HG03103 (cell line): Measurements from ENCODE around the gene ATPAF2.
A peak's percentile ranks its signal among the peaks of the same experiment; 100 is the strongest.

ENCODE experiments used
- ATAC-seq: cut with Tn5 transposase; IDR thresholded peaks from one replicate; pipeline ENCODE4 v1.9.1; 2021; ENCODE audit warnings: low read depth; ENCODE audit not compliant: unreplicated experiment

The ATPAF2 gene

DNA sequence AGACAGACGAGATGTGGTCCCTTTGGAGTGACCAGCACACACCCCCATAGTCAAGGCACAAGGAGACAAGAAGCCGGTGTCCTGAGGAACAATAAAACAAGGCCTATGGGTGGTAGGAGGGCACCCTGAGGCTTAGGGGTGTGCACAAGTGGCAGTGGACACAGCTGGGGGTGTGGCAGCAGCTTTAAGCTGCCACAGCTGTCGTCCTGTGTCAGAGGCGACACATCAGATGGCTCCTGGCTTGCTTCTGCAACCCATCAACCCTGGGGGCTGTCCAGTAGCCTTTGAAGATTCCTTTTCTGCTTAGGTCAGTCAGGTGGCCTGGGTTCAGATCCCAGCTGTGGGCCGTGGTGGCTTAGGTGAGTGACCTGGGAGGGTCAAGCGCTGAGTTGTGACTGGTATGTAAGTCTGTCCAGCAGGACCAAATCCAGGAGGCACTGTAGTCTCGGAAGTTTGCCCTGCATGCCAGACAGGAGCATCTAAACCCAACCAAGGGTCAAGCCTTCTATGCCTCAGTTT is 50.5 kb downstream of the ATPAF2 start:
- no peak for ATAC-seq

DNA sequence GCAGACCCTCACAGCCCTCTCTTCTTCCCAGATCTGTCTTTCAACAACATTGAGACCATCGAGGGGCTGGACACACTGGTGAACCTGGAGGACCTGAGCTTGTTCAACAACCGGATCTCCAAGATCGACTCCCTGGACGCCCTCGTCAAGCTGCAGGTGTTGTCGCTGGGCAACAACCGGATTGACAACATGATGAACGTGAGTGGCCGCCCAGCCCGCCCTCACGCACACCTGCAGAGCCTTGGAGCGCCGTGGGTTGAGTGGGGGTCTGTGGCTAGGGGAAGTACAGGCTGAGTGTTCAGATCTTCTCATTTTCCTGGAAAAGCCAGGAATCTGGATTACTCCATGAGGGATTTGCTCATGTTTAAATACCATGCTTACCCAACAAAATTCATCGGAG is 51.1 kb downstream of the ATPAF2 start:
- no peak for ATAC-seq

DNA sequence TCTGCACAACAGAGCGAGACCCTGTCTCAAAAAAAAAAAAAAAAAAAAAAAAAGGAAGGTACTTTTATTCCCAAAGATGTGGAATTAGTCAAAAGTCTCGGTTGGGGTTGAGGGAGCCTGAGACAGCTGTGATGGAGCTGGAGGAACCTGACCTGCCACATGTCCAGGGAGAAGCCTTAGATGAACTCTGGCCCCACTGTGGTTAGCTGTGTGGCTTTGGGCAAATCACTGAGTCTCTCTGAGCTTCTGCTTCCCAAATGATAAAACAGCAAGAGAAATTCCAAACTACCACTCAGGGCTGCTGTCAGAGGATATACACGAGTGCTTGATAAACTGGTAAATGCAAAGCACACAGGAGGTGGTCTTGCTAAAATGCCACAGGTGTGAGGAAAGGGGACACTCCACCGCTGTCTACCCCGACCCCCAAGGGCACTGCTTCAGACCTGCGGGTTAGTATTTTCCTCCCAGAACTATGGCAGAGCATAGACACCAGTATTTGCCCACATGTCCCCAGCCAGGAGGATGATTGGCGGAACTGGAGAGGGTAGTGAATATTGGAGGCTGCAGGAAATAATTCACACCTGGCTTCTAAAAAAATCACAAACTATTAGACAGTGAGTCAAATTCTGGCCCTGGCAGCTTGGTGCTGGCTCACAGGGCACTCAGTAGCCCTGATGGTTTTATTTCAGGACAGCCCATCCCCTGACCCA is 51.6 kb downstream of the ATPAF2 start:
- ATAC-seq, result no peak

DNA sequence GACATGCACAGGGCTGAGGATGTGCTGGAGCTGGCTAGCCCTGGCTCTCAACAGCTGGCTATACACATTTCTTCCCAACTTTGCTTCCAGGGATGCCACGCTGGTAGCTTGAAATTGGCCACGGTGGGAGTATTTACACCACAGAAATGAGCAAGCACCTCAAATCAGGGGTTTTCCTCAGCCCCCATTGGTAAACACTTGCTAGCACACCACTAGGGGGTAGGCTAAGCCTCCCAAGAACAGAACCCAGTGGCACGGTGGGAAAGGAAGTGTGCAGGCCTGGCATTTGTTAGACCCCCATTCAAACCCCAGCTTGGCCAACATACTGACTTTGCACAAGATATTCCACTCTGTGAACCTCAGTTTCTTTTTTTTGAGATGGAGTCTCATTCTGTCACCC is 53.4 kb downstream of the ATPAF2 start:
- no peak for ATAC-seq

DNA sequence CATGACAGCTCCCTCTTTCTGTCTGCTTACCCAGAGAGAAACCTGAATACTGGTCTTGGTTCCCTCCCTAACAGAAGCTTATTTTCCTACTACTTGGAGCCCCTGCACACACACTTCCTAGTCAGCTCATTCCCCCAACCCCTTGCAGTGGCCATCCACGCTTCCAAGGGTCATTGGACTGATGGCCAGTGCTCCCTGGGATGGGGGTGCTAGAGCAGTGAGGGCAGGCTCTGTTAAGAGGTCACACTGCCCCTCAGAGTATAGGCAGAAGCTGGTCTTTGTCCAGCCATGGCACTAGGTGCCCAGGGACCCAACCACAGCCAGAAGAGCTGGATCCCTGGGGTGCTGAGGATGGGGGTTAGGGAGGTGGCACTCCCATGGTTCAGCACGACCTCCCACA is 53.8 kb downstream of the ATPAF2 start:
- ATAC-seq, result no peak

DNA sequence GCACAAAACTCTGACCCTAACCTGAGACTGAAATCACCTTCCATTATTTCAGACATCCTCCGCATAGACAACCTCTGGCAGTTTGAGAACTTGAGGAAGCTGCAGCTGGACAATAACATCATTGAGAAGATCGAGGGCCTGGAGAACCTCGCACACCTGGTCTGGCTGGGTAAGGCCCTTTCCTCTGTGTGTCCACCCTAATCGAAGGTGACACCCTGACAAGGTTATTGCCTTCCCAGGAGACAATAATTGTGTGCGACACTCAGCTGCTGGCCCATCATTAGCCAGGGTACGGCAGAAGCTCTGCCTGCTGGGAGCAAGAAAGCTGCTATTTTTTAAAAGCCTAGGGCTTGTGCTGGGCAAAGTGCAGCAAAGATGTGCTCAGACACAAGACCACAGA is 55.2 kb downstream of the ATPAF2 start:
- no peak for ATAC-seq

DNA sequence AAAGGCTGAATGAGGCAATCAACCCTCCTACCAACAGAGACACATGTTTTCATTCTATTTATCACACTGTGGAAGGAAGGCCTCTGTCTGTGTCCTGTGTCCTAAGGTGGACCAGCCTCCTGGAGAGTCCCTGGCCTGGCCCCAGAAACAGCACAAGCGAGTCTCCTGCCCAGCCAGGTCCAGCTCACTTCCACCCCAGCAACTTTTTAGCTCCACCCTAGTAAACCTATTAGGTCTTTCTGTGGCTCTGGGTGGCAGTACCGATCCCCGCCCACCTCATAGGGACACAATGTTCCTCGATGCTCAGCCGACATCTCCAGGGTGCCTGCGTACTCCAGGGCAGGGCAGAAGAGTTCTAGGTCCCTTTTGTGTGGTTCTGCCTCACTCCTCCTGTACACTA is 55.6 kb downstream of the ATPAF2 start:
- ATAC-seq, result no peak

DNA sequence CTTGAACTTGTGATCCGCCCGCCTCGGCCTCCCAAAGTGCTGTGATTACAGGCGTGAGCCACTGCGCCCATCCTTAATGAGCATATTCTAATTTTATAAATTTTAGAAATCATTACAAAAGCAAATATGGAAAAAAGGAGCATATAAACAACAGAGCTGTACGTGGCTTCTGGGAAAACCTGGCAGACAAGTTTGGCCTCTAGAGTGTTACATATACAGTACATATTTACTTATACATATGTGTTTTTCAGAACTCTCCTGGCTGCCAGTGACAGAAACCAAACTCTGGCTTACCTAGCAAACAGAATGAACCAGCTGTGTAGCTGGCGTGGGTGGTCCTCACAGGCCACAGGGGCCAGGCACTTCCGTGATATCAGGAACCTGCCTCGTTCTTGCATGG is 56.2 kb downstream of the ATPAF2 start:
- ATAC-seq, result no peak

DNA sequence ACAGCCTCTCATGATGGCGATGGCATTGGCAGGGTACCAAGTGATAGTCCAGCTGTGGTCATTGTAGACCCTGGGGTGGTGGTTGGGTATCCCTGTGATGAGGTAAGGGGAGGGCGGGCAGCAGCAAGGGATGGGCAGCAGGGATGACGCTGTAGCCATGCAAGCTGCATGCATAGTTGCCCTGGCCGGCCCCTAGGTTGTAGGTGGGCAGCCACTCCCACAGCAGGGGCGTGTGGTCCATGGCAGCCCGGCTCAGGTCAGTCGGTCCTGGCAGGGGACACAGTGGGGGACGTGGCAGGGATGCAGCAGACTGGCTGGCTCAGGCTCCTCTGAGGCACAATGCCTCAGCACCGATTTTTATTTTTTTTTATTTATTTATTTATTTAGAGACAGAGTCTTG is 57.6 kb downstream of the ATPAF2 start:
- ATAC-seq, result no peak

DNA sequence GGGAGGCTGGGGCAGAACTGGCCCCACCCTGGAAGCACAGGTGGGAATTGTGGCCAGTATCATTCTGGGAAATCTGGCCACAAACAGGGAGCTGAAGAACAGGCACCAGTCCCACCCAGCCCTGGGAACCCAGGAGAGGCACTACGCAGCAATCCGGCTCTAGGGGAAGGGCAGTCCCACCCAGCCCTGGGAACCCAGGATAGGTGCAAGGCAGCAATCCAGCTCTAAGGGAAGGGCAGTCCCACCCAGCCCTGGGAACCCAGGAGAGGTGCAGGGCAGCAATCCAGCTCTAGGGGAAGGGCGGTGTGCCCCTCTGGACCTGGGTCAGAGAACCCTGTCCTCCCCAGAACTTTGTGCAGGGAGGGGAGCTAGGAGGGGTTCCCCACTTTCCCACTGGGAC is 59.2 kb downstream of the ATPAF2 start:
- no peak for ATAC-seq

DNA sequence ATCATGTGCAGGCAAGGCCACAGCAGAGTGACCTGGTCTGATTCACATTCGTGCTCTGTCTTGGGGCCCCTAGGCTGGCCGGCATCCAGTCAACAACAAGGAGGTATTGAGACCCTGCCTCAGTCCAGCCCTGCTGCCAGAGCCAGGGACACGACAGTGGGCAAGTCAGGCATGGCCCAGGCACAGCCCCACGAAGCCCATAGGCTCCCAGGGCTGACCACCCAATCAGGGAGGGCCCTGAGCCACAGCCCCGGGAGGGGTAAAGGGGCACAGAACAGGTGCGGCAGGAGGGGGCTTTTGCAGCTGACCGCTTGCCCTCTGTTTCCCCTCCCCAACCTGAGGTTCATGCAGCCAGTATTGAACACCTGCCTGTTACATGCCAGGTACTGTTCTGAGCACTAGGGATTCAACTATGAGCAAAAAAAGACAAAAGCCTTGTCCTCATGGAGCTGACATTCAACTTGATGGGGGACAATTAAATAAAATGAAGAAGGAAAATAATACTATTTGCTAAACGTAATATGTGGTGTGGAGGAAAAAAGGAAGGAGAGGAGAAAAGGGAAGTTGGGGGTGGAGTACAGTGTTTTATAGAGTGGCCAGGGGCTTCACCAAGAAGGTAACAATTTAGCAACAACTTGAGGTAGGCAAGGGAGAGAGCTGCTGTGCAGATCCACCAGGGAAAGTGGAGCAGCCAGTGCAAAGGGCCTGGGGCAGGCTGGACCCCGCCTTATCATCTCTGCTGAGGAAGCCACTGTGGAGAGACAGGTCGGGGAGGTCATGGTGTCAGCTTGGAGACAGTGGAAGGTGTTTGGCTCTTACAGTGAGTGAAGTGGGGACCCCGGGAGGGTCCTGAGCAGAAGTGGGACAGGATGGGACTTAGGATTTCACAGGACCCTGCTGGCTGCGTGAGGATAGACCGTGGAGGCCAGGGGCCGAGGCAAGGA is 60.2 kb downstream of the ATPAF2 start:
- no peak for ATAC-seq

DNA sequence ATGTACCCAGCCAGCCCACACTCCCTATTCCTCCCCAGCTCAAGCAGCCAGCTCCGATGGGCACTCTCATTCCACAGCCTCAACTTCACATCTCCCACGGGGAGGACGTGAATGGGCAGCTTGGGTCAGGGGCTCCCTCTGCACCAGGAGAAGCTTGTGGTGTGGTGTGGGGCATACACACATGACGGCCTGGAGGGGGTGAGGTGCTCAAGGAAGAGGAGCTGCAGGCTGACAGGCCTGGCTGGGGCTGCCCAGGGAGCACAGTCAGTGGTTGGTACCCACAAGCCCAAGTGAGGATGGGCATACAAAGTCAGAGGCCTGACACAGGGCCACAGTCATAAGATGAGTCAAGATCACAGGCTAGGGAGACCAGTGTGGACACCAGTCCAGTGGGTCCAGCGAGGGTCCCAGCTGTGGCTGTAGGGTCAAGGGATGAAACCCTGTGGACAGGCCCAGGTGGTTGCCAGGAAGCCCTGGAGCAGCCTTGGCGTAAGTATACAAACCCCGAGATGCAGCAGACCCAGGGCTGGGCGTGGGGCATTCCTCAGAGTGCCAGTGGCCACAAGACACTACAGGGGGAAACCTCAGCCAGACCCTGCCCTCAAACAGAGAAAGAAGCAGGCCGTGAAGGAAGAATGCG is 61.9 kb downstream of the ATPAF2 start:
- ATAC-seq, result no peak

DNA sequence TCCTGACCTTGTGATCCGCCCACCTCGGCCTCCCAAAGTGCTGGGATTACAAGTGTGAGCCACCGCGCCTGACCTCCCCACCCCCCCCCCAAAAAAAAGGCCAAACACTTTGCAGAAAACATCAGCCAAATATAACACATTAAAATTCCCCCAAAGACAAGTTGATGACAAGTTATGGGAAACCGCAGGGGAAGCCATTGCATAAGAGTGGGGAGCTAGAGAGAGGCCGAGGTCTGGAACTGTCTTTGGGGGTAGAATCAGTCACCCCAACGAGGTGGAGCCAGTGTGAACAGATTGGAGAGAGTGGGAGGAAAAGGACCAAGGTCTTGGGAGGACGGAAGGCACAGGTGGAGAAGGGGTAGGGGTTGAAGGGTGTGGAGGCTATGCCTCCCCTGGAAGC is 63.5 kb downstream of the ATPAF2 start:
- ATAC-seq, result no peak

DNA sequence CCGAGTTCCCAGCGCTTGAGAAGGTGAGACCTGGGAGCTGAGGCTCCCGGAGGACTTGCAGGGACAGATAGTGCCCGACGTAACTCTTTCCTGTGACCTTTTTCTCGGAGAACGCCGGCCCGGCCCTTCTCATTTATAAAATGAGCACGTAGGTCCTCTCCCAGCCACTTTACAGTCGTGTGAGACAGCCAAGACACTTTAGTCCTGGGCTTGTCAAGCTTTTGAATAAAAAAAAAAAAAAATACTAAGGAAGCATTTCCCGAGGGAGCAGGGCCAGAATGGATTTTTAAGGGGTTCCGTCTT is 66.1 kb downstream of the ATPAF2 start:
- no peak for ATAC-seq

DNA sequence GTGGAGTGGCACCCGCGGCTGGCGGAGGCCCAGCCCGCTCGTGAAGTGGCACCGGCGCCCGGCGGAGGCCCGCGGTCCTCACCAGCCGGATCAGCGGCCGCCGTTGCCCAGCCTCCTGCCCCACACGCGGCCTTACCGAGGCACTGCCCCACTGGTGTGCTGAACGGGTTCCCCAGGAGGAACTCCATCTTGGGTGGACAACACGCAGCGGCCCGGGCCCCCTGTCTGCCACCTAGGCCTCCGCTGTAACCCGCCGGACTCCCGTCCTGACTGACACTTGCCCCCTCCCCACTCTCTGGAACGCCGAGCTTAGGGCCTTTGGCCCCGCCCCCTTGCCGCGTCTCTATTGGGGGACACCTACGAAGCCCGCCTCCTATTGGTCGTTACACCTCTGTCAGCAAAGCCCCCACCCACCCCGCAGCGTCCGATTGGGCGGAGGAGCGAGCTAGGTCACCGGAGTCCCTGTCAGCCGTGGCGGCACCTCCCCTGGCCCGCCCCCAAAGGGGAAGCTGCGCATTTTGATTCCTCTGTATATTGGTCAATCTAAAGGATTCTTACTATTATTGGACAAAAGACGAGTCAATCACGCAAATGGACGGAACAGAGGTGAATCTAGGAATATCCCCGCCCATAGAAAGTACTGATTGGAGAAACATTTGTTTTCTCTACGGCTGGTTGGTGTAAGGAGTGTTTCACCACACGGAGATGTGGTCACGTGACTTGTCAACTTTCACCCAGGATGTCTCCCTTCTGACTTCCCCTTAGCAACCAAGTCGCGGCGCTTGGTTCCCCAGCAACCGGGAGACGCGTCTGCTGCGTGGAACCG is 66.6 kb downstream of the ATPAF2 start, which contains the start of the genes DRC3 and TOM1L2:
TSS of gene DRC3 (plus strand) at position 737 of the 826 bp plus-strand sequence. CDS start 4,737 bp downstream, outside the sequence.
TSS of gene TOM1L2 (minus strand) at position 275 of the 826 bp plus-strand sequence. CDS start at position 188, 87 bp downstream.
- ATAC-seq, result peak; percentile 84

DNA sequence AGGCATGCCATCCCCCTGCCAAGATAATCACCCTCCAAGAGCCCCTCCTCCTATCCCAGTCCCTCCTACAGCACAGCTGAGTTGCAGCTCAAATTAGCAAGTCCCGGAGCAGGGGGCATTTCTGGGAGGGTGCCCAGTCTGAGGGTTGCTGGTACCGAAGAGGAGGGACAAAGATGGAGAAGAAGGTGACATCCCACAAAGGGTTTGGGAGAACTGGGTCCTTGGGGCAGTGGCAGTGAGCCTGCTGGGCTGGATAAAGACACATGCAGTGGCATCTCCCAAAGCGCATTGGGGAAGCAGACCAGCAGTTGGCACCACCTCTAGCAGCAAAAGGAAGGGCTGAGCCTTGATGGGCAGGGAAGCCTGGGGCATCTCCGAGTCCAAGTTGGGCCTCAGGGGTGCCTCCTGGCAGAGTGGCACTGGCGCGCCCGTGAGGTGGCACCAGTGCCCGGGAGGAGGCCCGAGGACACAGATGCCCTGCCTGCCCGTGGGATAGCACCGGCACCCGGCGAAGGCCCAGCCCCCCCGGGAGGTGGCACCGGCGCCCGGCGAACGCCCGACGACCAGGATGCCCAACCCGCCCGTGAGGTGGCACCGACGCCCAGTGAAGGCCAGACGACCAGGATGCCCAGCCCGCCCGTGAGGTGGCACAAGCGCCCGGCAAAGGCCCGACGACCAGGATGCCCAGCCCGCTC is 67.4 kb downstream of the ATPAF2 start:
- no peak for ATAC-seq

DNA sequence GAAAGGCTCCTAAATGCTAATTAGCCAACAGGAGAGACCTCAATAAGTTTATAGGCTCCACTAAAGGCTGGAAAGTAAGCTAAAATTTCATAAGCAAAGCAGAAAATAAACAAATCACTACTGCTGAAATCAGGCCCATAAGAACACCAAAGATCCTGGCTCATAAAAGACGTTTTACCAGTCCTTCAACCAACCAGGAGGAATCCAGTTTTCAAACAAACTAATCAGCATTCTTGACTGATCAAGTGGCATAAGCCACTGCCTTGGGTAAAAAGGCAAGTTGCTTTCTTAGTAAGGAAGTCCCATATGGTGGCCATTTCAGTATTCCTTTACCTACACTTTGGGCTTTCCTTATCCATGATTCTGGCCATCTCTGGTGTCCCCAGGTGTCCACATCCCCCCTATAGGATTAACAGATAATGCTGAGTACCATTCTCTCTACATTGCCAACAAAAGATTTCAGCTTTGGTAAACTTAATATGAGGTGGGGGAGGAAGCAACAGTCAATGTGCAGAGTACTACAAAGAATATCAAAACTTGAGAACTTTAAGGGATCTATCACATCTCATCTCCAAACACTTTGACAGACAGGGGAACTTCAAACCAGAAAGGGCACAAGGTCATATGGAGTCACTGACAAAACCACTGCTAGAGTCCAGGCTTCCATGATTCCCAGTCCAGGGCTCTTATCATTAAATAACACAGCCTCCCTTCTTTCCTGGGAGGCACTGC is 68.1 kb downstream of the ATPAF2 start:
- ATAC-seq, result no peak
